Heart left ventricle (tissue), 13 donors: ENCODE results near the gene NCR1.

ENCODE experiments used
- CTCF ChIP-seq, 12 donors: fragments of 200-600 bp; sonication (generic) in 4 of 12; IDR thresholded peaks; one replicate each; pipeline versions ENCODE4 v1.5.0 to v1.8.0; 2018 to 2022; ENCODE audit warnings: antibody characterized with exemption in 12 of 12, mild to moderate bottlenecking in 5 of 12
- POLR2A ChIP-seq, 2 donors: fragments of 450-650 bp; IDR thresholded peaks; one replicate each; pipeline ENCODE4 v1.6.1; 2017; ENCODE audit warnings: antibody characterized with exemption in 2 of 2, mild to moderate bottlenecking in 2 of 2, moderate library complexity in 2 of 2
- donor health status: ischemic (EF 13 %, LVEDD 7.1; RV severe dilation, severe dysfunction).
- donor health status: DM: no; HTN: yes; CAD: no.
- donor health status: DM: no; HTN: no; CAD: no.
- donor health status: ischemic (EF 25% LVEDD 6.9; RV normal size, moderate dysfunction).
- donor health status: ischemic (EF 25% LVEDD 5.7; RV mildly dilated, moderate dysfunction).
- donor health status: ischemic (EF 35%, LVEDD 5.7; RV mildly dilated, moderate dysfunction).
- donor health status: nonischemic (EF 11% LVEDD 7.7; RV severe dilation, severe dysfunction).
- donor health status: DM: yes; HTN: yes; CAD: no.
- donor health status: PGD.
- donor health status: ischemic (EF 29% LVEDD 5.4; RV normal size, mild dysfunction).
- donor health status: nonischemic (EF 23%, LVEDD 6.1; RV moderate dilation, normal function).

- TF ChIP-seq CTCF (IDR thresholded peaks at IDR 0.05) (no peak), POLR2A (IDR thresholded peaks at IDR 0.05) (no peak)
Observed at GRCh38 chr19:54902061-54902460, 3.9 kb upstream of the NCR1 start.
